Transverse colon (tissue), 4 donors: ENCODE data around the gene EID1.

Experiments used
- CTCF ChIP-seq, 5 experiments: fragments of 200-600 bp in 3 of 5; fragments of 450-650 bp in 2 of 5; sonication (generic) in 3 of 5; IDR thresholded peaks; 1 replicate in 2 of 5; 2 replicates in 3 of 5; pipeline ENCODE4 v1.5.1; 2016 to 2017; ENCODE audit warnings: antibody characterized with exemption in 5 of 5, inconsistent platforms in 3 of 5, mild to moderate bottlenecking in 2 of 5, moderate library complexity in 1 of 5
- POLR2A ChIP-seq: fragments of 450-650 bp; IDR thresholded peaks from one replicate; pipeline ENCODE4 v1.6.1; 2016; ENCODE audit warnings: antibody characterized with exemption, mild to moderate bottlenecking, moderate library complexity
- POLR2AphosphoS5 ChIP-seq, 3 donors: sonication (generic); formaldehyde crosslinking; IDR thresholded peaks; one replicate each; pipeline ENCODE4 v1.6.1; 2016; ENCODE audit warnings: antibody characterized with exemption in 3 of 3

GRCh38 chr15:48876057-48876456 lies 1.9 kb upstream of the EID1 start:
- TF ChIP-seq POLR2AphosphoS5 (IDR thresholded peaks at IDR 0.05) (no peak), CTCF (IDR thresholded peaks at IDR 0.05) (no peak), POLR2A (no peak)
